NCI-H1417 treated with DMSO at 0.1 percent for 48 hours (cell line): ENCODE results near the gene KIAA1671.
"Not testable (repeated sequence)": the region's sequence is repeated elsewhere in the genome, so short reads cannot be mapped to it uniquely, and the experiment has no call there.

ENCODE experiments used
- DNase-seq: peaks from one replicate; lab custom pipeline; 2025; lab: John Stamatoyannopoulos, UW

Gene KIAA1671

GRCh38 chr22:25201557-25202273 lies 249.2 kb downstream of the KIAA1671 start:
- DNase-seq: no peak

- peak; percentile 22 for DNase-seq
Measured at GRCh38 chr22:25202290-25202921, 249.9 kb downstream of the KIAA1671 start.

- DNase-seq: no peak
Measured at GRCh38 chr22:25203082-25203481, 250.6 kb downstream of the KIAA1671 start.

- not testable (repeated sequence) for DNase-seq
Measured at GRCh38 chr22:25204547-25204946, 252.0 kb downstream of the KIAA1671 start.

- no peak for DNase-seq
Measured at GRCh38 chr22:25205847-25206246, 253.3 kb downstream of the KIAA1671 start.

- no peak for DNase-seq
Measured at GRCh38 chr22:25206998-25207397, 254.5 kb downstream of the KIAA1671 start.

GRCh38 chr22:25207553-25208157 lies 255.1 kb downstream of the KIAA1671 start:
- DNase-seq: no peak

- no peak for DNase-seq
Measured at GRCh38 chr22:25208328-25208727, 255.8 kb downstream of the KIAA1671 start.

GRCh38 chr22:25208743-25209505 lies 256.4 kb downstream of the KIAA1671 start:
- no peak for DNase-seq

- no peak for DNase-seq
Measured at GRCh38 chr22:25210793-25211192, 258.3 kb downstream of the KIAA1671 start.

- no peak for DNase-seq
Measured at GRCh38 chr22:25212337-25212736, 259.8 kb downstream of the KIAA1671 start.

- no peak for DNase-seq
Measured at GRCh38 chr22:25213221-25213620, 260.7 kb downstream of the KIAA1671 start.

- no peak for DNase-seq
Measured at GRCh38 chr22:25216230-25216629, 263.7 kb downstream of the KIAA1671 start.

- DNase-seq: no peak
Measured at GRCh38 chr22:25219211-25219689, 266.7 kb downstream of the KIAA1671 start, which contains the start of gene CRYBB2. TSS of gene CRYBB2 (plus strand) at chr22:25219639. CDS start at chr22:25221430, 1,791 bp downstream.

- no peak for DNase-seq
Measured at GRCh38 chr22:25219948-25220442, 267.5 kb downstream of the KIAA1671 start.

- DNase-seq: no peak
Measured at GRCh38 chr22:25221790-25222189, 269.3 kb downstream of the KIAA1671 start.

- DNase-seq: no peak
Measured at GRCh38 chr22:25223269-25223850, 270.8 kb downstream of the KIAA1671 start.

- DNase-seq: no peak
Measured at GRCh38 chr22:25228822-25229221, 276.3 kb downstream of the KIAA1671 start.

GRCh38 chr22:25230760-25231159 lies 278.2 kb downstream of the KIAA1671 start:
- not testable (repeated sequence) for DNase-seq

- DNase-seq: no peak
Measured at GRCh38 chr22:25232301-25232700, 279.8 kb downstream of the KIAA1671 start.

GRCh38 chr22:25233706-25234105 lies 281.2 kb downstream of the KIAA1671 start:
- not testable (repeated sequence) for DNase-seq
